GM18868 (cell line): ENCODE measurements around the gene MYOCOS.
"Not testable (repeated sequence)": the region's sequence is repeated elsewhere in the genome, so short reads cannot be mapped to it uniquely, and the experiment has no call there.

Experiments
- ATAC-seq: cut with Tn5 transposase; IDR thresholded peaks from one replicate; pipeline ENCODE4 v1.9.1; 2021; ENCODE audit warnings: mild to moderate bottlenecking, moderate library complexity; ENCODE audit not compliant: unreplicated experiment

Gene MYOCOS

GRCh38 chr1:171656206-171656605 lies 34.2 kb downstream of the MYOCOS start:
- not testable (repeated sequence) for ATAC-seq

GRCh38 chr1:171661076-171661650 lies 39.1 kb downstream of the MYOCOS start:
- no peak for ATAC-seq

GRCh38 chr1:171663036-171663853 lies 41.2 kb downstream of the MYOCOS start:
- no peak for ATAC-seq

- no peak for ATAC-seq
Measured at GRCh38 chr1:171663854-171664575, 42.0 kb downstream of the MYOCOS start.

GRCh38 chr1:171664976-171665375 lies 42.9 kb downstream of the MYOCOS start:
- ATAC-seq = no peak

- ATAC-seq = no peak
Measured at GRCh38 chr1:171666114-171666769, 44.2 kb downstream of the MYOCOS start.

- no peak for ATAC-seq
Measured at GRCh38 chr1:171668372-171668771, 46.3 kb downstream of the MYOCOS start.

- no peak for ATAC-seq
Measured at GRCh38 chr1:171670739-171671138, 48.7 kb downstream of the MYOCOS start.

- ATAC-seq = no peak
Measured at GRCh38 chr1:171674431-171675405, 52.7 kb downstream of the MYOCOS start.
